Epidermal melanocyte (primary cell): Measurements from ENCODE around the gene KIF12.

ENCODE experiments used
- DNase-seq: peaks from one replicate; pipeline ENCODE4 v3.0.0; 2011; ENCODE audit warnings: low spot score; ENCODE audit not compliant: insufficient read length

The KIF12 gene

DNA sequence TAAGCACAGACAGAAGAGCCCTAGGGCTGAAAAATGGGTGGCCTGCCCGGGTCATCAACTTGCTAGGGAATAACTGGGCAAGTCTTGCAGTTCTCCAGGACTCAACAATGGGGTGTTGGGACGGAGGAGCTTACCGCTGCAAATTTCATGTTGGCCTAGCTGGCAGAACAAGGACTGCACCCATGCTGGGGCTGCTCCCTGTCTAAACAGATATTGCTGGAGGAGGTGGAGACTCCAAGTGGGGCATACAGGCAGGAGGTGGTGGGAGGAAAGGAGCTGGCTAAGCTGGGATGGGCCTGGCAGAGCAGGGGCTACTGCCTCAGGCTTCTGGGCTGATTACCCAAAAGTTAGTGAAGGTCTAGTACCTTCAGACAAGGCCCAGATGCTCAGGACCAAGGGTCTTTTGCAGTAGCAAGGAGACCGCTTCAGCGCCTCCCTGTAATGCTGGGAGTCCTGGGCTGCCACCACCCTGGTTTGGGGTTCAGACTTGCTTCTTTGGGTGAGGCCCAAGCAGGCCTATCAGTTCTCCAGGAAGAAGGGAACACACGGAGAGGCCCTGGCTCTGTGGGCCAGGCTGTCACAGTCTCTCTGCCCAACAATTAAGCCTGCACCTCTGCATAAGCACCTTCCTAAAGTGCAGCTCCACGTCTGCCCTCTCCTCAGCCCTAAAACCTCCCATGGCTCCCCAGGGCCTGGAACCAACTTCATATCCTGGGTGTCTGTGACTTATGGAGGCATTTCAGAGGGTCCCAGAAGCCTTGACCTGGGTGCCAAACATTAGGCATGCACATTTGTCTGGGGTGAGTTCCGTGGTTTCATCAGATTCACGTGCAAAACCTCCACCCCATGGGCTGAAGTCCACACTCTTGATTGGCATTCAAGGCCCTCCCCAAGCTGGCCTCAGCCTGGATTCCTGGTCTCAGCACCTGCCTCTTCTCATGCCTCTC is 24.2 kb upstream of the KIF12 start:
- DNase-seq = no peak

DNA sequence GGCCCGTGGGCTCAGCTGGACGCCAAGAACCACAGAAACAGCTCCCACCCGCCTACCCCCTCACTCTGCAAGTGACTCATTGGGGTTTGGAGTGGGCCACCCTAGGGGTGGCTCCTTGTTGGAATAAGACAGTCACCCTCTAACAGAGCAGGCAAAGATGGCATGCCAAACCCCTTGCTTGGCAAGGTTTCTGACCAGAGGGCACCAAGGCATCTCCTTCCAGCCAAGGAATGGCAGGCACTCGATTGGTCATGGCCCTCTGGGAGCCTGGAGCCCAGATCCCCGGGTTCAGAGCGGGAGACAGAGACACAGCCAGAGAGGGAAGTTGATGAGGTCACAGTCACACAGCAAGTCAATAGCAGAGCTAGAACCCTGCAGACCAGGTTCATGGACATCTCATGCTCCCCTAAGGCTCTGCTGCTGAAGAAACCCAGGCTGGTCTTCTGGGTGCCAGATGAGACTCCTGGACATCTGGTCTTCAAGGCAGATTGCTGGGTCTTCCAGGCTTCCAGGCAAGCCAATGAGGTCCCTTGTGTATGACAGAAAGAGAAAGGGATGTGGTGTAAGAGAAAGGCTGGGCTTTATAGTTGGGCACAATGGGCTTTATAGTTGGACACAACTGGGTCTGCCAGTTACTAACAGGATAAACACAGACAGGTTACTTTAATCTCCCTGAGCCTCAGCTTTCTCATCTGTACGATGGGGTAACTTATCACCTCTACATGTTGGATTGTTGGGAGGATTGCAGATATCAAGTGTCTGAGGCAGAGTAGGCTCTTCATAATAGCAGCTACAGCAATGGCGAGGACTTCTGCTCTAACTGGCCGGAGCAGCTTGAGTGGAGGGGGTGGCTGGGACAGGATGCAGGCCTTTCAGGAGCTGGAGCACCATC is 23.3 kb upstream of the KIF12 start:
- no peak for DNase-seq

DNA sequence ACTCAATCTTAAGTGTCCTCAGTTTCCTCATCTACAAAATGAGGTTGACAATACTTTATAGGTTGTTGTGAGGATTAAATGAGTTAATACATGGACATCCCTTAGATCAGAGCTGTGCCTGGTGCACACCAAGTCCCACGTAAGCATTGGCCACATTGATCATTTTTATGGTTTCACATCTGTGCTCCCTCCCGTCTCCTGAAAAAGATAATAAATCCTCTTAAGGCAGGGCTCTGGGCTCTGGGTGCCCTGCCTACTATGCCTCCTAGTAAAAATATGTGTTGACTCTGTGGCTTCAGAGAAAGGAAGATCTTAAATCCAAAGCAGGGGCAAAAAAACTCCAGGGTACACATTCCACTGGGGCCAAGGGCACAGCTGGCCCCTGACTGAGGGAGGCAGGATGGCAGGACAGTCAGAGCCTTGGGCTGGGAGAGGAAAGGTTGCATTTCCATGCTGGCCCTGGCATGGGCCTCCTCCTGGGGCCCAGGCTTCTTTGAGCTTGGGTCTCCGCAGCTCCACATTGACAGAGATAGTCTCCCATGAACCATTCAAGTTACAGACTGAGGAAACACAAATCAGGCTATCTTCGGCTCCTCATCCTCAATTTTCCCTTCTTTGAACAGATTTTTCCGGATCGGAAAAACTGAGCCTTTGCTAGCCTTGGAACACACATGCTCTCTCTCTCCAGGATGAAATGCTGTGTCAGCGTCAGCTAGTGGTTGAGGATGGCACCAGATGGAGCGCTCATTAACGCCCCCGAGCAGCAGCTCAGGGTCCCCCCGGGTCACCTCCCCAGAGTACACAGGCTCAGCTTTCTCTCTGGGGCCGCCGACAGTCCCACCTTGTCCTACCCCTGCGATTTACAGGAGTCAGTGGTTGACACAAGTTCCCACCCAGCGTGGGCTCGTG is 22.4 kb upstream of the KIF12 start:
- DNase-seq = no peak

DNA sequence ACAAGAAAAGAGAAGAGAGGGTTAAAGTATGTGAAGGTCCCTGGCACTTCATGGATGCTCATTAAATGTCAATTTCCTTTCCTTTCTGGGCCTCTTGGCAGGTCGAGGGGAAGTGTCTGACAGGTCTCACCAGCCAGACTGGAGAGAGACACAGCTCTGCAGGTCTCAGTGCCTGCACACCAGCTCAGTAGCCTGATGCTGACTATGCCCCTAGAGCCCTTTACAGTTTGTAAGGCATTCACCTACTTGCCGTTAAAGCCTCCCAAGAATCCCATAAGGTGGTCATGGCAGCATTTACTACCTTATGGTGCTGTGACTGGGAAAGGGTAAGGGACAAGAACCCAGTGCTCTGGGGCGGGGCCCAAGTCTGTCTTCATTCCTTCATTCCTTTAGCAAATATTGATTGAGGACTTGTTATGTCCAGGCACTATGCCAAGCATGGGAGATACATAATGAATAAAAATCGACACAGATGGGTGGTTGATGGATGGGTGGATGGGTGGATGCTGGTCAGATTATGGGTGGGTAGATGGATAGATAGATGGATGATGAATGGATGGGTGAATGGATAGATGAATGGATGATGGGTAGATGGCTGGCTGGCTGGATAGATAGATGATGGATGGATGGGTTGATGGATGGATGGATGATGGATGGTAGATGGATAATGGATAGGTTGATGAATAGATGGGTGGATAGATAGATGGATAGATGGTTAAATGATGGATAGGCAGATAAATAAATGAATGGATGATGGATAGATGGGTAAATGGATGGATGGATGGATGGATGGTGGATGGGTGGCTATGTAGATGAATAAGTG is 21.3 kb upstream of the KIF12 start:
- no peak for DNase-seq

DNA sequence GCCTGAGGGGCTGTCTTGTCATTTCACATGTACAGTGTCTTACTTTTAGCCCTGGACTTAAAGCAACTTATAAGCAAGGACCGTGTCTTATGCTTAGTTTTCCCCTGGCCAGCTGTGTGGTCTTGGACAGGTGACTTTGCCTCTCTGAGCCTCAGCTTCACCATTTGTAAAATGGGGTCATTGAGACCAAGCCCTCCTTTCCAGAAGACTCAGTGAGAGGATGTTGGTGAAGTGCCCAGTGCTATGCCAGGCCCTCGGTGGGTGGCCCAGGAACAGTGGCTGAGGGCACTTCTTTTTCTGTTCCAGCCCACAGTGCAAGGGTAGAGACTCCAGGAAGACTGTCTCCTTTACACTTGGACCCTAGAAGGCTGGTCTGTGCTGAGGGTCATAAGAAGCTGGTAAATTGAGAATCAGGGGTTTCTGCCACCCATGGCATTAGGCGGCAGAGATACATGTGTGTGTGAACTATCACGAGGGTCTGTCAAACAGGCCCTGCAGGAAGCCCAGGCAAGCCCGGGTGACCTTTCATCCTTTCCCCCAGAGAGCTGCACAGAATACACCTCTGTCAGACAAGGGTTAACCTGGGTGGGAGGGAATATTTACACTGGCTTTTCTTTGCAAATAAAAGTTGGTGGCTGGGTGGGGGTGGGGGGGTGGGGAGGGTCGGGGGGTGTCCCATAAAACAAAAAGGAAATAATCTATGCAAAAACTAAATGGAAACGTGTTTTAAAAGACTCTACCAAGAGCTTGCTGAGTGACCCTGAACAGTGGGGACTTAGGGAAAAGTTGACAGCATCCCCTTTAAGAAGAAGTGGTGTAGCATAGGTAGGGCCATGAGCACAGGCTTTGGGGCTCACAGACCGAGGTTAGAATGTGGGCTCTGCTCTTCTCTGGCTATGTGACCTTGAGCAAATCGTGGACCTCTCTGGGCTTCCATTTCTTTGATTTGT is 20.4 kb upstream of the KIF12 start:
- no peak for DNase-seq

DNA sequence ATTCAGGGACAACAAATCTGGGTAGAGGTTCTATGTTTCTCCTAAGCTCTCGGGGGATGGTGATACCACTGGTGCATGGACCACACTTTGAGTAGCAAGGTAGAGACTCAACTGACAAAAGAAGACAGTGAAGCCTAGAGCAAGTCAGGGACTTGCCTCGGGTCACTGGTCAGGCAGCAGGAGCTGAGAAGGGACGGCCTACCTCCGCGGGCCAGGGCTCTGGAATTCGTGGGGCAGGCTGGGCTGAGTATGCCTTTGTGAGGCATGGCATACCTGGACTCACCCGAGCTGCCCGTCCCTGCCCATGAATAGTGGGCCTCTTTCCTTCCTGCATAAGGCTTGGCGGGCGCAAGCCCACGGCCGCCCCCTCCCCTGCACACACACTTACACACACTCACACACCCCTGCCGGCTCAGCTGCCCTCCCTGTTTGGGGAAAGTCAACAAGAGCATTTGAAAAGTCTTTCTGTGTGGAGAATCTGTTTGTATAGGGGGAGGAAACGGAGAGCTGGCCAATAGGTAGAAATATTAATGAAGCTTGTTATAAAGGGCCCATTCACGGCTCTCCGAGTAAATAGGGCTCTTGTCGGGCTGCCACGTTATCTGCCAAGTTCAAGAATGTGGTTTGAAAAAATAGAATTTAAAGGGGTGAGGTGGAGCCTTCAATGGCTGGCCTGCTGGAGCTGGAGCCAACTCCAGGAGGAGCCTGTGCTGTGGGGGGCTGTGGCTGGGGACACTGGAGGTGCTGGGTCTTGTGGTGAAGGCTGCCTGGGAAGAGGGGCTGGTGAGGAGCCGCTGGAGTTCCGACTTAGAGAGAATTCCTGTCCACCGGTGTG is 19.1 kb upstream of the KIF12 start:
- DNase-seq = peak; percentile 72

DNA sequence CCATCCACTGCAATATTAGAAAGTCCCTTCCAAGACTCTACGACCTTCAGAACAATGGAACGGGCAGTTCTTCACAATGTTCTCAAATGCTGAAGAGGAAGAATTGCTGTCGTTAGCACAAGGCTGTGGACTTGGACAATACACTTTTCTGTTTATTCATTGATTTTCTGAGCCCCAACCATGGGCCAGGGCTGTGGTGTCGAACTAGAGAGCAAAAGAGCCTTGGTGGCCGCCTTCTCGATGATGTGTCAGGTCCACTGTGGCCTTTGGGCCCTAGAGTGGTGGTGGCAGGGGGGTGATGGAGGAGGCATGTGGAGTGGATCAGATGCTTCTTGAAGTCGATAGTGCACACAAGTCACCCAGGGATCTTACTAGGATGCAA is 18.5 kb upstream of the KIF12 start:
- no peak for DNase-seq

DNA sequence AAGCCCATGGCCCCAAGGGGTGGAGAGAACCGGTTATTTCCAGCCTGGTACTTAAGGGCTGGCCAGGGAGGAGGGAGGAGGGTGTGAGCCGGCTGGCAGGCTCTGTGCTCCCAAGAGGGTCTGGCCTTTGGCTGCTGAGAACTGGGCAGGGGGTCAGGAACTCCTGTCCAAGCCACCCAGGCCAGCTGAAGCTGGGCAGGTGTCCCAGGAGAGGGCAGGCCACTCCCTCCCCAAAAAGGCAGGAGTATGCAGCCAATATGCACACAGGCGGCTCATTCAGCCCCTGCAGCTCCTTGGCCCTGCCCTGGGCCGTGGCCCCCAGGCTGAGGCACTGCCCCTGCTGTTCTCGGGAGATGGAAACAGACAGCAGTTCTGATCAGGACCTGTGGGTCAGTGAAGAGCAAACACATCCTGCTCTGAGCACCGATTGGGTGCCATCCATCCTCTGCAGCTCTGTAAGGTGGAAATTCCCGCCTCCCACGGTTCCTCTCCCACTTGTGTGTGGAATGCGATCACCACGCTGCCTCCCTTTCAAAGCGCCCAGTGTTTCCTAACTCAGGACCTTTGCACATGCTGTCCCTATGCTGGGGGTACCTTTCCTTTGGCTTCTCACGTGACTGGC is 17.1 kb upstream of the KIF12 start:
- DNase-seq = no peak

DNA sequence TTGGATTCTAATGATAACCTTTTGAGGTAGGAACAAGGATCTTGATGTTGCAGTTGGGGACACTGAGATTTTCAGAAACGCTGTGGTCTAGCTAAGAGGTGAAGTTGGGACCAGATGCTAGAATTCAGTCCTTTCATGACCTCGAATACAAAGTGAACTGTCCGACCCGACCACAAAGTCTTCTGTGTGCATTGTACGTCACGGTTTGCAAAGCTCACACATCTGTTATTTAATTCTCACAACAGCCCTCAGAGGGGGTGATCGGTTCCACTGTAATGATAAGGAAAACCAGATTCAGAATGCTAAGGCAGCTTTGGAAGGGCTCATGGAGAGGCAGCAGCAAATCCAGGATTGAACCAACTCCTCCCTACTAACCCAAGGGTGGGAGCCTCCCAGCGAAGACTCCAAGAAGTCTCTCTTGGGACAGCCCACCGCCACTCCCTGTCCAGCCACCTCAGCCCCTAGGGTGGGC is 16.6 kb upstream of the KIF12 start:
- no peak for DNase-seq

DNA sequence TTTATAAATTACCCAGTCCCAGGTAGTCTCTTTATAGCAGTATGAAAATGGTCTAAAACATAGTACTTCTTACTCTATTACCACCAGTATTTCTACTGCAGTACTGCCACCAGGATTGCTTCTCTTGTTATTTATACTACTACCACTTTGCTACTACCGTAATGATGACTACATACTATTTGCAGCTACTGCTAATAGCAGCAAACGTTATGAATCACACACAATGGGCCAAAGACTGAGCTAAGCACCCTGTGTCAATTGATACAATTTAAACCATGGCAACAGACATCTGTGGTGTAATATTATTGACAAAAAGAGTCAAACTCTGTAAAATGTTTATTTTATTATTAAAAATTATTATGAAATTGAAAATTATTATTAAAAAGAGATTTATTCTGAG is 15.3 kb upstream of the KIF12 start:
- DNase-seq = no peak

DNA sequence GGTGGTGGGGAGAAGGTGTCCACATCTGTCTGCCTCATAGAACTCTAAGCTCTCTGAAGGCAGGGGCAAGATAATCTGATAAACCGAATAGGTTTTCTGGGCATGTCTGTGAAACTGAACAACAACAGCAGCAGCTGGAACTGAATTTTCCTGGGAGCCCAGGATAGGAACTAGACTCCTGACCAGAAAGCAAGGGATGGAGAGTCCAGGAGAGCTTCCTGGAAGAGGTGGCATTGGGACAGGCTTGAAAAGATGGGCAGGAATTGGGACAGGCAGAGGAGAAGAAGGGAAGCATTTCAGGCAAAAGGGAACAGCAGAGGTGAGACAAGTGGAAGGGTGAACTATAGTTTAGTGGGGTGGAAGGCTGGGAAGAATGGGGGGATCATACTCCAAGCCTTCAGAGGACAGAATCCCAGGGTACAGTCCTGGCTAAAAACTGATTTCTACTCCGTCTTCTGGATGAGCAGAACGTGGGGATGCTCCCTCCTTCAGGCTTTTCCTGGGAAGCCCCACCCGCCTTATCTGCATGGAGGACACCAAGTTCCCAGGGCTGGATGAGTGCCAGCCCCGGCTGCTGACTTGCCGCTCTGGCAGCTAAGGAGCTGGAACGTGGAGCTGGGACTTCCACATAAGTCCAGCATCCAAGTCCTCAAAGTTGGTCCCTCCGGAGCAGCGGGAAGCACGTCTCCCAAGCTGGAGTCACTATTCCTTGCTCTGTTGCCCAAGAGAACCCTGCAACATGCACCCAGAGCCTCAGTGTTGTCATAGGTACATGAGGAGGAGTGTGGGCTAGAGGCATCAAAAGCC is 13.9 kb upstream of the KIF12 start:
- no peak for DNase-seq

DNA sequence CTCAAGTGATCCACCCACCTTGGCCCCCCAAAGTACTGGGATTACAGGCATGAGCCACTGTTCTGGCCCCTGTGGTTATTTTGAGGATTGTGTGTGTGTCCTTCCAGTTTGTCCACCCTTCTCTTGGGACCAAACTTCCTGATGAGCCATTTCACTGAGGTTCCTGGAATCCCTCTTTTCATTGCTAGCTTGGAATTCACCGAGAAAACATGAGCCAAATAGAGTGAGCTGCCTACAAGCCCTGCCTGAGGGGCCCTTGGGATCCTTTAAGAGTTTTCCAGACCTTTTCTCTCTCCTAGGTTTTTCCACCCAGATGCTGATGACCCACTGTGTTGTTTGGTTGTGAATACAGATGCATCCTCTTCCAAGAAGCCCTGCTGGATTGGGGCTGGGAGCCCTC is 13.2 kb upstream of the KIF12 start:
- DNase-seq = no peak

DNA sequence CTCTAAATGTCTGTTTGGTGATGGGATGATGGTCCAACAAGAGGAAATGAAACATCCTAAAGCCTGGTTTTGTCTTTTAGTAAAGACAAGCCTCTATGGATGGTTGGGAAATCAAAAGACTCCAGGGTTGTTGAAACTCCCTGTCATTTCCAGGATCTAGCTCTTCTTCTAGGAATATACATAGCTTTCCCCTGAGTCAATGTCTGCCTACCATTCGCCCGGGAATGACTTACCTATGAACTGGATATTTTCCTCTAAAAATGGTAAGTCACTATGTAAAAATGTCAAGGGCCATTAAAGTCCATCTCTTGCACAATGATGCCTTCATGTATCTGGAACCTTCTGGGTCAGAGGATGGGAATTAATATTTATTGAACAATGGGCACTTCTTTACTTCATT is 11.1 kb upstream of the KIF12 start:
- DNase-seq = no peak

DNA sequence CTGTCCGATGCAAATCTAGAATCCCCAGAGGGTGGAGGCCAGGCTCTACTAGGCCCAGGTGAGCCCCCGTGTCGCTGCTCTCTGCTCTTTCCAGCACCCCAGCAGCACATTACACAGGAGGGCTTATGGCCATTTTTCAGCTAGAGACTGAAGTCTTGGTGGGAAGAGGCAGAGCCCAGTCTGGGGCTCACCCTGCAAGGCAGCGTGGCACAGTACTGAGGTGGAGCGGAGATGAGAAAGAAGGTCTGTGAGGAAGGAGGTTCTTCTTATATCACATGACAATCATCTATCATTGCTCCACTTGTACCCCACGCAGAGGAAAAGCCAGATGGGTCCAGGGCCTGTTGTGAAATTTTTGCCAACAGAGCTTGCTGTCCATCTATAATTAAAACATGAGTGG is 10.0 kb upstream of the KIF12 start:
- no peak for DNase-seq

DNA sequence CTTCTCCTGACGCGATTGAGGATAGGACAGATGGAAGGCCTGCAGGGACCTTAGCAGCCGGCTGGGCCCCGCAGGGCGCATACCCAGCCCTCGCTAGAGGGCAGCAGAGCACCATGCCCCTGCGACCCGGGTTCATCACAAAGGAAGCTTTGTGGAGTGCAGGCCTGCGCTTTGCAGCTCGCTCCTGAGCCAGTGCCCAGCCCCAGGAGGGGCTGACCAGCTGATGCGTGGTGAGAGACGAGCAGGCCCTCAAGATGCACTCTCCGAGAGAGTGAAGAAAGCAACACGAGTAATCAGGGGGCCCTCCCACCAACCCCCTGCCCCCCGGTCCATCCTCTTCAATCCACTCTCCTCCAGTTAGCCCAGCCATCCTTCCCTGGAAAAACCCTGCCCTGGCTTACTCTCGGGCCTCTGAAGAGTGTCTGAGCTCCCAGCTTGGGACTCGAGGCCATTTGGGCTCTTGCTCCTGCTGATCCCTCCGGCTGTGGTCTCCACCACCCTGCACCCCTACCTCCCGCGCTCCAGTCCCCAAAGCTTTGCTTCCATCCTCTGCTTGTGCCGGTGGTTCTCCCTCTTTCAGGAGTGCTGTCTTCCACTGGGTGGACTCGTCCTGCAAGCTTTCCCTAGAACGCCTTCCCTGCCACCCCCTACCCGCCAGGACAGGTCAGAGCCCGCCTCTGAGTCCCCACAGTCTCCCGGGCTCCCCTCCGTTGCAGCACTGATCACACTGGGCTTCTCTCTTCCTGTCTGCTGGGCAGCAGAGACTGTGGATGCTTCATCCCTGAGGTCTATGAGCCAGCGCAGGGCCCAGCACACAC is 9.1 kb upstream of the KIF12 start:
- peak; percentile 83 for DNase-seq
